ENCODE measurements around the gene TPCN1.
A peak's percentile ranks its signal among the peaks of the same experiment; 100 is the strongest.

Gene TPCN1

GRCh38 chr12:113196582-113196981 lies 24.7 kb upstream of the TPCN1 start:
- peak overlapping the region; percentile 37 for H2BK15ac ChIP-seq (ENCODE audit: low read depth, poor library complexity, severe bottlenecking)
- H3K9ac ChIP-seq (ENCODE audit: low read length), result no peak overlapping the region
- H3K36me3 ChIP-seq (ENCODE audit: control insufficient read depth in 1 of 2, insufficient read depth in 2 of 2, low read depth in 1 of 2, low read length in 2 of 2), result peaks cover 13 to 19% of the 10 kb centered on the region in 2 experiments
- H4K91ac ChIP-seq (ENCODE audit: low read length), result peak overlapping the region; percentile 78
- H2BK5ac ChIP-seq (ENCODE audit: low read depth, low read length, poor library complexity, severe bottlenecking), result no peak overlapping the region
- no peak overlapping the region for H3K27ac ChIP-seq (ENCODE audit: low read length, poor library complexity, severe bottlenecking)
- H3K18ac ChIP-seq (ENCODE audit: low read depth in 1 of 2, low read length in 2 of 2), result peak overlapping the region; percentile 48 to 72
- H2BK12ac ChIP-seq (ENCODE audit: low read length in 2 of 2), result peak overlapping the region; percentile 75 to 99
- H3K23ac ChIP-seq (ENCODE audit: low read length in 2 of 2), result no peak overlapping the region
- H3K14ac ChIP-seq (ENCODE audit: low read length in 2 of 2), result peak overlapping the region in 1 of 2 experiments; percentile 37
- H3K4me1 ChIP-seq (ENCODE audit: control insufficient read depth, insufficient read depth, low read depth, low read length), result peaks cover 45% of the 10 kb centered on the region
- H3K4ac ChIP-seq (ENCODE audit: low read depth in 1 of 2, low read length in 2 of 2), result peak overlapping the region in 1 of 2 experiments; percentile 41
- peak overlapping the region; percentile 32 for H4K8ac ChIP-seq (ENCODE audit: low read length)
- no peak overlapping the region for H3K4me3 ChIP-seq (ENCODE audit: insufficient read depth in 1 of 2, low read depth in 1 of 2, low read length in 2 of 2)
- no peak overlapping the region for H2BK120ac ChIP-seq (ENCODE audit: low read depth, low read length)
- peak overlapping the region; percentile 98 for H2AK5ac ChIP-seq (ENCODE audit: low read length, severe bottlenecking)
- H3K9me3 ChIP-seq (ENCODE audit: control insufficient read depth, low read length), result no peaks in the 10 kb centered on the region
- no peak overlapping the region for H3K4me2 ChIP-seq (ENCODE audit: low read length, poor library complexity, severe bottlenecking)
- no peaks in the 10 kb centered on the region for H3K27me3 ChIP-seq (ENCODE audit: control insufficient read depth in 1 of 2, insufficient read depth in 1 of 2, low read length in 2 of 2)
- 85% methylated on average over 7 of the region's 7 CpGs for WGBS
- peaks cover 11% of the 10 kb centered on the region for H3K79me1 ChIP-seq (replicated peaks; ENCODE audit: low read length, poor library complexity, severe bottlenecking)
- H2AFZ ChIP-seq (ENCODE audit: low read depth, low read length), result no peak overlapping the region
- no peak for DNase-seq

- Histone ChIP-seq H3K27me3 (ENCODE audit: control insufficient read depth in 1 of 2, insufficient read depth in 1 of 2, low read length in 2 of 2) (no peaks in the 10 kb centered on the region), H2BK12ac (ENCODE audit: low read length in 2 of 2) (peak overlapping the region; percentile 75 to 99), H3K9ac (ENCODE audit: low read length) (peak overlapping the region; percentile 7), H3K4me1 (ENCODE audit: control insufficient read depth, insufficient read depth, low read depth, low read length) (peaks cover 45% of the 10 kb centered on the region), H2AK5ac (ENCODE audit: low read length, severe bottlenecking) (peak overlapping the region; percentile 98), H2BK5ac (ENCODE audit: low read depth, low read length, poor library complexity, severe bottlenecking) (no peak overlapping the region), H2BK15ac (ENCODE audit: low read depth, poor library complexity, severe bottlenecking) (peak overlapping the region; percentile 37), H3K4me3 (ENCODE audit: insufficient read depth in 1 of 2, low read depth in 1 of 2, low read length in 2 of 2) (no peak overlapping the region), H4K8ac (ENCODE audit: low read length) (peak overlapping the region; percentile 32), H3K36me3 (ENCODE audit: control insufficient read depth in 1 of 2, insufficient read depth in 2 of 2, low read depth in 1 of 2, low read length in 2 of 2) (peaks cover 9 to 15% of the 10 kb centered on the region in 2 experiments), H3K79me1 (replicated peaks; ENCODE audit: low read length, poor library complexity, severe bottlenecking) (peaks cover 8% of the 10 kb centered on the region), H3K14ac (ENCODE audit: low read length in 2 of 2) (no peak overlapping the region), H3K18ac (ENCODE audit: low read depth in 1 of 2, low read length in 2 of 2) (peak overlapping the region; percentile 48 to 72), H4K91ac (ENCODE audit: low read length) (no peak overlapping the region), H3K4ac (ENCODE audit: low read depth in 1 of 2, low read length in 2 of 2) (peak overlapping the region in 1 of 2 experiments; percentile 73), H3K27ac (ENCODE audit: low read length, poor library complexity, severe bottlenecking) (no peak overlapping the region), H3K4me2 (ENCODE audit: low read length, poor library complexity, severe bottlenecking) (no peak overlapping the region), H2BK120ac (ENCODE audit: low read depth, low read length) (no peak overlapping the region), H3K23ac (ENCODE audit: low read length in 2 of 2) (peak overlapping the region in 1 of 2 experiments; percentile 38), H3K9me3 (ENCODE audit: control insufficient read depth, low read length) (no peaks in the 10 kb centered on the region), H2AFZ (ENCODE audit: low read depth, low read length) (peak overlapping the region; percentile 8)
- WGBS, result 29% methylated on average over 3 of the region's 4 CpGs
- DNase-seq, result peak; percentile 87
Observed at GRCh38 chr12:113196990-113197389, 24.3 kb upstream of the TPCN1 start.

GRCh38 chr12:113197518-113198077 lies 23.7 kb upstream of the TPCN1 start:
- Histone ChIP-seq H3K36me3 (ENCODE audit: control insufficient read depth in 1 of 2, insufficient read depth in 2 of 2, low read depth in 1 of 2, low read length in 2 of 2) (peaks cover 3 to 14% of the 10 kb centered on the region in 2 experiments), H3K4me2 (ENCODE audit: low read length, poor library complexity, severe bottlenecking) (no peak overlapping the region), H3K4me1 (ENCODE audit: control insufficient read depth, insufficient read depth, low read depth, low read length) (peaks cover 44% of the 10 kb centered on the region), H2BK12ac (ENCODE audit: low read length in 2 of 2) (peak overlapping the region in 1 of 2 experiments; percentile 80), H3K23ac (ENCODE audit: low read length in 2 of 2) (no peak overlapping the region), H3K4me3 (ENCODE audit: insufficient read depth in 1 of 2, low read depth in 1 of 2, low read length in 2 of 2) (no peak overlapping the region), H2BK15ac (ENCODE audit: low read depth, poor library complexity, severe bottlenecking) (peak overlapping the region; percentile 13), H2BK5ac (ENCODE audit: low read depth, low read length, poor library complexity, severe bottlenecking) (no peak overlapping the region), H2BK120ac (ENCODE audit: low read depth, low read length) (no peak overlapping the region), H3K79me1 (replicated peaks; ENCODE audit: low read length, poor library complexity, severe bottlenecking) (peaks cover 7% of the 10 kb centered on the region), H3K9me3 (ENCODE audit: control insufficient read depth, low read length) (no peaks in the 10 kb centered on the region), H2AFZ (ENCODE audit: low read depth, low read length) (peak overlapping the region; percentile 8), H3K4ac (ENCODE audit: low read depth in 1 of 2, low read length in 2 of 2) (peak overlapping the region in 1 of 2 experiments; percentile 73), H4K8ac (ENCODE audit: low read length) (peak overlapping the region; percentile 43), H2AK5ac (ENCODE audit: low read length, severe bottlenecking) (peak overlapping the region; percentile 83), H3K9ac (ENCODE audit: low read length) (peak overlapping the region; percentile 7), H3K27me3 (ENCODE audit: control insufficient read depth in 1 of 2, insufficient read depth in 1 of 2, low read length in 2 of 2) (no peaks in the 10 kb centered on the region), H3K18ac (ENCODE audit: low read depth in 1 of 2, low read length in 2 of 2) (no peak overlapping the region), H3K14ac (ENCODE audit: low read length in 2 of 2) (no peak overlapping the region), H4K91ac (ENCODE audit: low read length) (peak overlapping the region; percentile 47), H3K27ac (ENCODE audit: low read length, poor library complexity, severe bottlenecking) (no peak overlapping the region)
- WGBS, result 96% methylated on average over 6 of the region's 8 CpGs
- DNase-seq, result no peak

- no peak overlapping the region for H2BK15ac ChIP-seq (ENCODE audit: low read depth, poor library complexity, severe bottlenecking)
- no peak overlapping the region for H2BK12ac ChIP-seq (ENCODE audit: low read length in 2 of 2)
- H3K23ac ChIP-seq (ENCODE audit: low read length in 2 of 2), result no peak overlapping the region
- H3K36me3 ChIP-seq (ENCODE audit: control insufficient read depth in 1 of 2, insufficient read depth in 2 of 2, low read depth in 1 of 2, low read length in 2 of 2), result peaks cover 0 to 8% of the 10 kb centered on the region in 2 experiments
- no peak overlapping the region for H2AFZ ChIP-seq (ENCODE audit: low read depth, low read length)
- no peak overlapping the region for H3K14ac ChIP-seq (ENCODE audit: low read length in 2 of 2)
- no peak overlapping the region for H3K4ac ChIP-seq (ENCODE audit: low read depth in 1 of 2, low read length in 2 of 2)
- H3K4me3 ChIP-seq (ENCODE audit: insufficient read depth in 1 of 2, low read depth in 1 of 2, low read length in 2 of 2), result no peak overlapping the region
- H2BK5ac ChIP-seq (ENCODE audit: low read depth, low read length, poor library complexity, severe bottlenecking), result no peak overlapping the region
- H3K27ac ChIP-seq (ENCODE audit: low read length, poor library complexity, severe bottlenecking), result peak overlapping the region; percentile 66
- H3K4me2 ChIP-seq (ENCODE audit: low read length, poor library complexity, severe bottlenecking), result no peak overlapping the region
- H3K9ac ChIP-seq (ENCODE audit: low read length), result peak overlapping the region; percentile 49
- peaks cover 39% of the 10 kb centered on the region for H3K4me1 ChIP-seq (ENCODE audit: control insufficient read depth, insufficient read depth, low read depth, low read length)
- H2BK120ac ChIP-seq (ENCODE audit: low read depth, low read length), result no peak overlapping the region
- no peak overlapping the region for H3K18ac ChIP-seq (ENCODE audit: low read depth in 1 of 2, low read length in 2 of 2)
- no peaks in the 10 kb centered on the region for H3K27me3 ChIP-seq (ENCODE audit: control insufficient read depth in 1 of 2, insufficient read depth in 1 of 2, low read length in 2 of 2)
- H3K79me1 ChIP-seq (replicated peaks; ENCODE audit: low read length, poor library complexity, severe bottlenecking), result peaks cover 4% of the 10 kb centered on the region
- H4K8ac ChIP-seq (ENCODE audit: low read length), result no peak overlapping the region
- H2AK5ac ChIP-seq (ENCODE audit: low read length, severe bottlenecking), result no peak overlapping the region
- DNase-seq, result no peak
- 30% methylated on average over 1 of the region's 1 CpG for WGBS
- no peaks in the 10 kb centered on the region for H3K9me3 ChIP-seq (ENCODE audit: control insufficient read depth, low read length)
- no peak overlapping the region for H4K91ac ChIP-seq (ENCODE audit: low read length)
Observed at GRCh38 chr12:113198296-113198695, 23.0 kb upstream of the TPCN1 start.

Data from mesenchymal stem cell (in vitro differentiated cells and primary cell).